Upper lobe of left lung (tissue), 6 donors: Measurements from ENCODE around the gene OLIG2. TPM values are rescaled to one million over a fixed set of nuclear protein-coding genes. Genes with fewer than 3 reads are reported as not detected.

Experiments
- ATAC-seq, 2 donors: fragments of 200-7000 bp; cut with Tn5 transposase; one replicate each; pipeline ENCODE4 v1.9.1; 2022; ENCODE audit warnings: mild to moderate bottlenecking in 2 of 2, moderate library complexity in 2 of 2; ENCODE audit not compliant: low FRiP score in 2 of 2
- DNase-seq, 2 donors: peaks; one replicate each; pipeline ENCODE4 v3.0.0-alpha.2; 2019 to 2020
- H3K27ac ChIP-seq, 4 donors: fragments of 200-600 bp; sonication (generic); one replicate each; pipeline ENCODE4 v1.5.1; 2016 to 2019
- H3K27me3 ChIP-seq, 4 donors: fragments of 200-600 bp; sonication (generic); one replicate each; pipeline ENCODE4 v1.5.1; 2017 to 2019
- H3K36me3 ChIP-seq, 4 donors: fragments of 200-600 bp; sonication (generic); one replicate each; pipeline ENCODE4 v1.5.1; 2016 to 2019
- H3K4me1 ChIP-seq, 4 donors: fragments of 200-600 bp; sonication (generic); one replicate each; pipeline ENCODE4 v1.5.1; 2018 to 2019
- H3K4me3 ChIP-seq, 4 donors: fragments of 200-600 bp; sonication (generic); one replicate each; pipeline ENCODE4 v1.5.1; 2017 to 2019; ENCODE audit warnings: mild to moderate bottlenecking in 2 of 4, moderate library complexity in 1 of 4
- H3K9me3 ChIP-seq, 4 donors: fragments of 200-600 bp; sonication (generic); one replicate each; pipeline ENCODE4 v1.5.1; 2018 to 2019
- EP300 ChIP-seq, 4 donors: sonication (generic); formaldehyde crosslinking; IDR thresholded peaks; one replicate each; pipeline ENCODE4 v1.5.1; 2017; ENCODE audit warnings: antibody characterized with exemption in 4 of 4, control low read depth in 2 of 4
- POLR2A ChIP-seq, 4 donors: fragments of 450-650 bp; IDR thresholded peaks; one replicate each; pipeline ENCODE4 v1.5.1; 2016 to 2017; ENCODE audit warnings: antibody characterized with exemption in 4 of 4, mild to moderate bottlenecking in 2 of 4
- POLR2AphosphoS5 ChIP-seq, 2 donors: sonication (generic); formaldehyde crosslinking; IDR thresholded peaks; one replicate each; pipeline ENCODE4 v1.5.1; 2017; ENCODE audit warnings: antibody characterized with exemption in 2 of 2
- WGBS, 2 donors: methylation state at CpG; one replicate each; pipeline ENCODE4 v1.1.5; 2017 to 2018; 5-methylcytosine and 5-hydroxymethylcytosine counted together
- total RNA-seq, 6 donors: library from RNA; depleted of rRNA in 4 of 6; stranded (reverse); fragments of >200 nt in 4 of 6; gene quantifications; one replicate each; pipeline versions ENCODE4 v1.1.0 to v1.2.1, GENCODE V29; 2016 to 2021
- TF ChIP-seq, protein P1 (sequence below), 6 experiments: fragments of 450-650 bp in 4 of 6; fragments of 200-600 bp in 2 of 6; sonication (generic) in 2 of 6; IDR thresholded peaks; one replicate each; pipeline ENCODE4 v1.5.1; 2016 to 2019; ENCODE audit warnings: antibody characterized with exemption in 6 of 6
- donor health status: DM: no; HTN: no; CAD: no; lungs with moderate emphysema.
- donor health status: DM: no; HTN: yes; CAD: no; lungs with severe emphysema.

OLIG2 gene
- total RNA-seq, 6 donors from 2014 or later = not detected

DNA sequence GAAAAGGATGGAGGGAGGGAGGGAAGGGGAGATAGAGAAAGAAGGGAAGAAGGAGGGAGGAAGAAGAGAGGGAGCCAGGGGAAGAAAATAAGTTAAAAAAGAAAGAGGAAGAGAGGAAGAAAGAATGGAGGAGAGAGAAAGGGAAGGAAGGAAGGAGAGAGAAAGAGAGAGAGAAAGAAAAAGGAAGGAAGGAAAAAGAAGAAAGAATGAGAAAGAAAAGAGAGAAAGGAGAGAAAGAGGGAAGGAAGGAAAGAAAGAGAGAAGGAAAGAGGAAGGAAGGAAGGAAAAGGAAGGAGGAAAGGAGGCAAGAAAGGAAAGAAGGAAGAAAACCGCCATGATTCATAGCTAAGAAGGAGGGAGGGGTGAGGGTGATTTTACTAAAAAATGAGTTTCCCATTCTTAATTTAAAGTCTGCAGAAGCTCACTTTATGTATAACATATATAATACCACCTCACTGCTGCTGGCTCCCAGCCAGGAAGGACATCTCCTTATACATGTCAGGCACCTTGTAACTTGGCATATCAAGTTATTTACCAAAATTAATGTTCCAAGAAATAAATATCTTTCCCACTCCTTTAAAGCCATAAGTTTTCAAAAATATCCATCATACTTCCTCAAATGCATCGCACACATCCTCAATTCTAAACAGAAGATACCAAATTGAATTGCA is 46.0 kb upstream of the OLIG2 start:
- Histone ChIP-seq H3K4me3 (no peak overlapping the region), H3K27ac (no peak overlapping the region), H3K27me3 (peaks cover 0 to 2% (median 0%) of the 10 kb centered on the region in 4 donors), H3K4me1 (no peaks in the 10 kb centered on the region), H3K9me3 (no peaks in the 10 kb centered on the region), H3K36me3 (no peaks in the 10 kb centered on the region)
- 46 to 55% methylated on average over 2 of the region's 2 CpGs for WGBS, 2 donors
- DNase-seq = no peak
- TF ChIP-seq EP300 (IDR thresholded peaks at IDR 0.05) = no peak
- TF ChIP-seq, protein P1, sequence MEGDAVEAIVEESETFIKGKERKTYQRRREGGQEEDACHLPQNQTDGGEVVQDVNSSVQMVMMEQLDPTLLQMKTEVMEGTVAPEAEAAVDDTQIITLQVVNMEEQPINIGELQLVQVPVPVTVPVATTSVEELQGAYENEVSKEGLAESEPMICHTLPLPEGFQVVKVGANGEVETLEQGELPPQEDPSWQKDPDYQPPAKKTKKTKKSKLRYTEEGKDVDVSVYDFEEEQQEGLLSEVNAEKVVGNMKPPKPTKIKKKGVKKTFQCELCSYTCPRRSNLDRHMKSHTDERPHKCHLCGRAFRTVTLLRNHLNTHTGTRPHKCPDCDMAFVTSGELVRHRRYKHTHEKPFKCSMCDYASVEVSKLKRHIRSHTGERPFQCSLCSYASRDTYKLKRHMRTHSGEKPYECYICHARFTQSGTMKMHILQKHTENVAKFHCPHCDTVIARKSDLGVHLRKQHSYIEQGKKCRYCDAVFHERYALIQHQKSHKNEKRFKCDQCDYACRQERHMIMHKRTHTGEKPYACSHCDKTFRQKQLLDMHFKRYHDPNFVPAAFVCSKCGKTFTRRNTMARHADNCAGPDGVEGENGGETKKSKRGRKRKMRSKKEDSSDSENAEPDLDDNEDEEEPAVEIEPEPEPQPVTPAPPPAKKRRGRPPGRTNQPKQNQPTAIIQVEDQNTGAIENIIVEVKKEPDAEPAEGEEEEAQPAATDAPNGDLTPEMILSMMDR (IDR thresholded peaks at IDR 0.05) = no peak
- no peak for TF ChIP-seq POLR2AphosphoS5 (IDR thresholded peaks at IDR 0.05)
- TF ChIP-seq POLR2A (IDR thresholded peaks at IDR 0.05) = no peak
- ATAC-seq = no peak

DNA sequence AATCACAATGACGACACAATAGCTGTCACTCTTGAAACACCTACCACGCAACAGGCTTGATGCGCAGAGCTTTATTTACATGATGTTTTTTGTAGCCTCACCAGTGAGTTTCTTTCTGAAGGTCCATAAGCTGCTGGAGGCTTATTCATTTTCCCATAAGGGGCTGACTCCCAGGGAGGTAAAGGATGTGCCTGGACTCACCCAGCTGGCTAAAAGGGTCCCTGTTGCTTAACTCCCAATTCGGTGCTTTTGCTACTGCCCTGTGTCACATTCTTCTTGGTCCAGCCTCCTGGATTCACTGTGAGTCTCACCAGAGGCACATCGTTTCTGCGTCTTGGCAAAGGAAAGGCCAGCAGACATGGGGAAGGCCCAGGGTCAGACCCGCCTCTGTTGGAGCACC is 44.6 kb upstream of the OLIG2 start:
- Histone ChIP-seq H3K36me3 (no peaks in the 10 kb centered on the region), H3K4me1 (no peaks in the 10 kb centered on the region), H3K27ac (no peak overlapping the region), H3K4me3 (no peak overlapping the region), H3K9me3 (no peaks in the 10 kb centered on the region), H3K27me3 (peaks cover 0 to 2% (median 0%) of the 10 kb centered on the region in 4 donors)
- WGBS, 2 donors = 75 to 86% methylated on average over 7 of the region's 7 CpGs
- ATAC-seq (no peak), DNase-seq (no peak)
- TF ChIP-seq POLR2AphosphoS5 (IDR thresholded peaks at IDR 0.05) (no peak), EP300 (IDR thresholded peaks at IDR 0.05) (no peak), POLR2A (IDR thresholded peaks at IDR 0.05) (no peak)
- TF ChIP-seq, protein P1 (IDR thresholded peaks at IDR 0.05) = no peak

DNA sequence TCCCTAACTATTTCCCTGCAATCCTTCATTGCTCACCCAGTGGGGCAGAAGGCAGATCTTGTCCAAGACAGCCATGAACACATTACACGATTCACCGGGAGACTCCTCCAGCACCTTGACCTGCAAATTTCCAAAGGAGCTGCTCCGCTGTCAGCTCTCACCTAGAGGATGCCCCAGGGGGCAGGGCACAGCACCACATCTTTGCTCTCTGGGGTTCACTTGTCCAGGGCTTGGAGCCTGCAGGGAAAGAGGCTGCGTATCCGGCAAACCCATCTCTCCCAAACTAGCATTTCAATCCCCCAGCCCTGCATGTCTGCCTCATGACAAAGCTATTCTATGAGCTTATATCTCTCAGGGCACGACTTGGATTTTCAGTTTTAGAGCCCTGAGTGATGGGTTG is 35.1 kb upstream of the OLIG2 start:
- DNase-seq = no peak
- TF ChIP-seq POLR2AphosphoS5 (IDR thresholded peaks at IDR 0.05) (no peak), EP300 (IDR thresholded peaks at IDR 0.05) (no peak), POLR2A (IDR thresholded peaks at IDR 0.05) (no peak)
- TF ChIP-seq, protein P1 (IDR thresholded peaks at IDR 0.05) = no peak
- Histone ChIP-seq H3K9me3 (peaks cover 0 to 6% (median 2%) of the 10 kb centered on the region in 4 donors), H3K4me1 (no peaks in the 10 kb centered on the region), H3K27ac (no peak overlapping the region), H3K4me3 (no peak overlapping the region), H3K36me3 (no peaks in the 10 kb centered on the region), H3K27me3 (no peaks in the 10 kb centered on the region)
- ATAC-seq = no peak
- WGBS, 2 donors = 68 to 70% methylated on average over 5 to 6 of the region's 6 CpGs

DNA sequence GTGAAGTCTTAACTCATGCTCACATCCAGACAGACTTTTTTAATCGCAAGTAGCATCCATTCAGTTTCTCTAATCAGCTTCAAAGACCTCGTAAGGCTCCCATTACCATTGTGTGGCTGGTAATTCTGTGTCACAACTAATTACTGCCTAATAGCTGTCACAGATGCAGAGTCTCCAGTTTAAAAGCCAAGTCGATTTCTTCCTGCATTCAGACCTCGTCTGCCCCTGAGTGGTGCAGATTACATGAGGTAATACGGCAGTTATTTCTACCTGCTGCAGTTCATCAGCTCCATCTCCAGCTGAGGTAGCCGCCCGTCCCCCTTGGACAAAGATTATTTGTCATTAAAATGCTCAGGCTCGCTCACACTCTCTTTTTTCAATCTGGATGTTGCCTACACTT is 34.4 kb upstream of the OLIG2 start:
- H3K27ac ChIP-seq = no peak overlapping the region
- peaks cover 0 to 6% (median 2%) of the 10 kb centered on the region in 4 donors for H3K9me3 ChIP-seq
- WGBS, 2 donors = 54 to 60% methylated on average over 8 of the region's 8 CpGs
- ATAC-seq (no peak), DNase-seq (no peak)
- no peaks in the 10 kb centered on the region for H3K36me3 ChIP-seq
- no peaks in the 10 kb centered on the region for H3K4me1 ChIP-seq
- no peaks in the 10 kb centered on the region for H3K27me3 ChIP-seq
- no peak overlapping the region for H3K4me3 ChIP-seq
- TF ChIP-seq POLR2AphosphoS5 (IDR thresholded peaks at IDR 0.05) = no peak
- TF ChIP-seq, protein P1 (IDR thresholded peaks at IDR 0.05) = no peak
- TF ChIP-seq EP300 (IDR thresholded peaks at IDR 0.05) = no peak
- no peak for TF ChIP-seq POLR2A (IDR thresholded peaks at IDR 0.05)

DNA sequence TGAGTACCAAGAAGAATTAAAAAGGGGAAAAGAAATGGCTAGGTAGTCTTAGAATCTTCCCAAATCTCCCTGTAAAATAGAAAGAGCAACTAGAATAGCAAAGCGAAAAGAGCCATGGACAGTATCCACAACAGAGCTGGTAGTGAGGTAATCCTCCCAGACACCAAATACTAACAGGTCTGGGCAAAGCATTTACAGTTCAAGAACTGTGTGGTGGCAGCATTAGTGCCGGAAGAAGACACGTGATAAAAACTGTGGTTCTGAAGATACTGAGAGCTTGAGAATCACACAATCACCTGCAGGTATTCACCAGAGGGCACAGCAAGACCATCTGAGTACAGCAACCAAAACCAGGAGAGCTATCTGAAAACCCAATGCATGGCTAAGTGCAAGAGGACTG is 31.8 kb upstream of the OLIG2 start:
- Histone ChIP-seq H3K27ac (no peak overlapping the region), H3K27me3 (no peaks in the 10 kb centered on the region), H3K9me3 (no peaks in the 10 kb centered on the region), H3K4me3 (no peak overlapping the region), H3K4me1 (no peaks in the 10 kb centered on the region), H3K36me3 (no peaks in the 10 kb centered on the region)
- WGBS, 2 donors = 83 to 88% methylated on average over 3 of the region's 3 CpGs
- TF ChIP-seq, protein P1 (IDR thresholded peaks at IDR 0.05) = no peak
- TF ChIP-seq EP300 (IDR thresholded peaks at IDR 0.05) (no peak), POLR2AphosphoS5 (IDR thresholded peaks at IDR 0.05) (no peak), POLR2A (IDR thresholded peaks at IDR 0.05) (no peak)
- ATAC-seq = no peak
- no peak for DNase-seq
